Measurements from ENCODE around the gene CLASP1.

CLASP1 gene

GRCh38 chr2:121291251-121291580, 358.0 kb downstream of the CLASP1 start:
- no peak overlapping the region for H3K27ac ChIP-seq
- no peaks in the 10 kb centered on the region for H3K4me1 ChIP-seq (ENCODE audit: low read depth, poor library complexity, severe bottlenecking)
- no peak overlapping the region for H2AFZ ChIP-seq (ENCODE audit: low read depth)
- TF ChIP-seq CTCF (conservative IDR thresholded peaks at IDR 0.05; ENCODE audit: low read depth, low read length) = no peak
- no peaks in the 10 kb centered on the region for H3K79me2 ChIP-seq (ENCODE audit: insufficient read depth, low read depth)
- no peak overlapping the region for H3K9ac ChIP-seq
- no peaks in the 10 kb centered on the region for H4K20me1 ChIP-seq (ENCODE audit: insufficient read depth)
- H3K4me2 ChIP-seq = no peak overlapping the region
- H3K36me3 ChIP-seq (ENCODE audit: insufficient read depth) = no peaks in the 10 kb centered on the region
- H3K4me3 ChIP-seq (IDR thresholded peaks at IDR 0.05; ENCODE audit: insufficient read depth, low read depth, low read length) = no peak overlapping the region
- H3K27me3 ChIP-seq (ENCODE audit: insufficient read depth, low read depth) = no peaks in the 10 kb centered on the region

GRCh38 chr2:121289271-121289670, 360.0 kb downstream of the CLASP1 start:
- no peak overlapping the region for H2AFZ ChIP-seq (ENCODE audit: low read depth)
- no peak for TF ChIP-seq CTCF (conservative IDR thresholded peaks at IDR 0.05; ENCODE audit: low read depth, low read length)
- H3K4me1 ChIP-seq (ENCODE audit: low read depth, poor library complexity, severe bottlenecking) = no peaks in the 10 kb centered on the region
- H3K79me2 ChIP-seq (ENCODE audit: insufficient read depth, low read depth) = no peaks in the 10 kb centered on the region
- no peak overlapping the region for H3K9ac ChIP-seq
- H4K20me1 ChIP-seq (ENCODE audit: insufficient read depth) = no peaks in the 10 kb centered on the region
- no peak overlapping the region for H3K27ac ChIP-seq
- no peaks in the 10 kb centered on the region for H3K36me3 ChIP-seq (ENCODE audit: insufficient read depth)
- no peak overlapping the region for H3K4me3 ChIP-seq (IDR thresholded peaks at IDR 0.05; ENCODE audit: insufficient read depth, low read depth, low read length)
- no peaks in the 10 kb centered on the region for H3K27me3 ChIP-seq (ENCODE audit: insufficient read depth, low read depth)
- H3K4me2 ChIP-seq = no peak overlapping the region

- H3K27ac ChIP-seq = no peak overlapping the region
- H3K36me3 ChIP-seq (ENCODE audit: insufficient read depth) = no peaks in the 10 kb centered on the region
- no peak overlapping the region for H3K9ac ChIP-seq
- H3K4me3 ChIP-seq (IDR thresholded peaks at IDR 0.05; ENCODE audit: insufficient read depth, low read depth, low read length) = no peak overlapping the region
- no peaks in the 10 kb centered on the region for H3K79me2 ChIP-seq (ENCODE audit: insufficient read depth, low read depth)
- no peak overlapping the region for H3K4me2 ChIP-seq
- no peak for TF ChIP-seq CTCF (conservative IDR thresholded peaks at IDR 0.05; ENCODE audit: low read depth, low read length)
- H2AFZ ChIP-seq (ENCODE audit: low read depth) = no peak overlapping the region
- H4K20me1 ChIP-seq (ENCODE audit: insufficient read depth) = no peaks in the 10 kb centered on the region
- no peaks in the 10 kb centered on the region for H3K27me3 ChIP-seq (ENCODE audit: insufficient read depth, low read depth)
- no peaks in the 10 kb centered on the region for H3K4me1 ChIP-seq (ENCODE audit: low read depth, poor library complexity, severe bottlenecking)
Measured at GRCh38 chr2:121288454-121289231, 360.6 kb downstream of the CLASP1 start.

- Histone ChIP-seq H3K9ac (no peak overlapping the region), H3K36me3 (ENCODE audit: insufficient read depth) (no peaks in the 10 kb centered on the region), H3K27me3 (ENCODE audit: insufficient read depth, low read depth) (no peaks in the 10 kb centered on the region), H3K27ac (no peak overlapping the region), H2AFZ (ENCODE audit: low read depth) (no peak overlapping the region), H3K4me2 (no peak overlapping the region), H3K4me1 (ENCODE audit: low read depth, poor library complexity, severe bottlenecking) (no peaks in the 10 kb centered on the region), H4K20me1 (ENCODE audit: insufficient read depth) (no peaks in the 10 kb centered on the region), H3K79me2 (ENCODE audit: insufficient read depth, low read depth) (no peaks in the 10 kb centered on the region), H3K4me3 (IDR thresholded peaks at IDR 0.05; ENCODE audit: insufficient read depth, low read depth, low read length) (no peak overlapping the region)
- no peak for TF ChIP-seq CTCF (conservative IDR thresholded peaks at IDR 0.05; ENCODE audit: low read depth, low read length)
Measured at GRCh38 chr2:121287956-121288355, 361.3 kb downstream of the CLASP1 start.

Measured in KMS-11 (cell line).